ENCODE measurements around the gene SLC13A3.

- TF ChIP-seq CTCF (IDR thresholded peaks at IDR 0.05) (no peak), POLR2A (IDR thresholded peaks at IDR 0.05) (no peak), EP300 (IDR thresholded peaks at IDR 0.05) (no peak)
These were observed 92.3 kb downstream of the SLC13A3 start for GRCh38 chr20:46559001-46559400.

All from tibial nerve (tissue), 4 donors.